Measurements from ENCODE around the gene CNGA3. TPM values are rescaled to one million over a fixed set of nuclear protein-coding genes. Genes with fewer than 3 reads are reported as not detected.

Gene CNGA3
- total RNA-seq, 4 donors from 2014 or later, result 1.7 to 3.0 (median 2.2) TPM; not detected in 1

DNA sequence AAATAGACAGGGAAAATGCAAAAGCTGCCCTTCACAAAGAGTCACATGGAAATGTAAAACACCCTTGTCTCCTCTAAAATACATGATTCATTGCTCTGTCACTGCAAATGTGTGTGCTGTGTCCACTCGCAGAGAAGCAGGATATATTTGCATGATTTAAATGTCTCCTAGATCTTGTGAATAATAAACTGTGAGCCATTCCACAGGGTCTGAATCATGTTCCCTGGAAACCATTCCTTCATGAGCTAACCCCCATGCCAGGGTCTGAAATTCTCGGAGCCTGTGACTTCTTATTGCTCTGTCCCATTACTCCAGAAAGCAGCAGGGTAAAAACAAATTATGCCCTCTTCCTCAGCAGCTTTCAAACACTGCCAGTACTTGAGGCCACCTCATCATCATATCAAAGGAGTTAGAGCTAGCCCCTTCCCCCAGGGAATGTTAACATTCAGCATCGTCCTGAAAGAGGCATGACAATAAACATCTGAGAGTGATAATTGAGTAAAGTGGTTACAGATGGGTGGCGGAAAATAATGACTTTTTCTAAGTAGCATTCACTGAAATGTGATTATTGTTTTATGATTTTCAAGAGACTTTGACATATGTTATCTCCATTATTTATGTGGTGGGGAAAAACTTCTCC lies 11.7 kb upstream of the CNGA3 start:
- no peak for TF ChIP-seq POLR2A (IDR thresholded peaks at IDR 0.05)
- Histone ChIP-seq H3K9me3 (no peaks in the 10 kb centered on the region), H3K27me3 (no peaks in the 10 kb centered on the region), H3K4me3 (no peak overlapping the region), H3K4me1 (no peaks in the 10 kb centered on the region), H3K36me3 (no peaks in the 10 kb centered on the region), H3K27ac (no peak overlapping the region)
- DNase-seq, result no peak

- Histone ChIP-seq H3K27me3 (no peaks in the 10 kb centered on the region), H3K27ac (no peak overlapping the region), H3K9me3 (no peaks in the 10 kb centered on the region), H3K4me1 (no peaks in the 10 kb centered on the region), H3K36me3 (no peaks in the 10 kb centered on the region), H3K4me3 (no peak overlapping the region)
- DNase-seq, result no peak
- TF ChIP-seq, protein P1, sequence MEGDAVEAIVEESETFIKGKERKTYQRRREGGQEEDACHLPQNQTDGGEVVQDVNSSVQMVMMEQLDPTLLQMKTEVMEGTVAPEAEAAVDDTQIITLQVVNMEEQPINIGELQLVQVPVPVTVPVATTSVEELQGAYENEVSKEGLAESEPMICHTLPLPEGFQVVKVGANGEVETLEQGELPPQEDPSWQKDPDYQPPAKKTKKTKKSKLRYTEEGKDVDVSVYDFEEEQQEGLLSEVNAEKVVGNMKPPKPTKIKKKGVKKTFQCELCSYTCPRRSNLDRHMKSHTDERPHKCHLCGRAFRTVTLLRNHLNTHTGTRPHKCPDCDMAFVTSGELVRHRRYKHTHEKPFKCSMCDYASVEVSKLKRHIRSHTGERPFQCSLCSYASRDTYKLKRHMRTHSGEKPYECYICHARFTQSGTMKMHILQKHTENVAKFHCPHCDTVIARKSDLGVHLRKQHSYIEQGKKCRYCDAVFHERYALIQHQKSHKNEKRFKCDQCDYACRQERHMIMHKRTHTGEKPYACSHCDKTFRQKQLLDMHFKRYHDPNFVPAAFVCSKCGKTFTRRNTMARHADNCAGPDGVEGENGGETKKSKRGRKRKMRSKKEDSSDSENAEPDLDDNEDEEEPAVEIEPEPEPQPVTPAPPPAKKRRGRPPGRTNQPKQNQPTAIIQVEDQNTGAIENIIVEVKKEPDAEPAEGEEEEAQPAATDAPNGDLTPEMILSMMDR (IDR thresholded peaks at IDR 0.05), result no peak
- no peak for TF ChIP-seq POLR2A (IDR thresholded peaks at IDR 0.05)
These were observed 11.0 kb upstream of the CNGA3 start for GRCh38 chr2:98335271-98335670.

GRCh38 chr2:98341241-98341640 lies 5.0 kb upstream of the CNGA3 start:
- no peak overlapping the region for H3K4me3 ChIP-seq
- H3K9me3 ChIP-seq, result no peaks in the 10 kb centered on the region
- no peak overlapping the region for H3K27ac ChIP-seq
- H3K4me1 ChIP-seq, result peaks cover 0 to 2% (median 0%) of the 10 kb centered on the region in 4 donors
- no peak for DNase-seq
- peaks cover 0 to 4% of the 10 kb centered on the region in 2 donors for H3K27me3 ChIP-seq
- H3K36me3 ChIP-seq, result no peaks in the 10 kb centered on the region
- TF ChIP-seq POLR2A (IDR thresholded peaks at IDR 0.05), result no peak
- TF ChIP-seq, protein P1 (IDR thresholded peaks at IDR 0.05), result no peak

GRCh38 chr2:98343285-98343684 lies 3.0 kb upstream of the CNGA3 start:
- H3K9me3 ChIP-seq, result no peaks in the 10 kb centered on the region
- H3K4me1 ChIP-seq, result peaks cover 0 to 10% (median 4%) of the 10 kb centered on the region in 4 donors
- TF ChIP-seq, protein P1 (IDR thresholded peaks at IDR 0.05), result no peak
- no peak for TF ChIP-seq POLR2A (IDR thresholded peaks at IDR 0.05)
- no peak overlapping the region for H3K4me3 ChIP-seq
- H3K27ac ChIP-seq, result no peak overlapping the region
- DNase-seq, result no peak
- peaks cover 0 to 20% of the 10 kb centered on the region in 2 donors for H3K27me3 ChIP-seq
- H3K36me3 ChIP-seq, result no peaks in the 10 kb centered on the region

GRCh38 chr2:98347298-98348065 lies 1.2 kb downstream of the CNGA3 start:
- no peaks in the 10 kb centered on the region for H3K9me3 ChIP-seq
- peaks cover 0 to 10% (median 4%) of the 10 kb centered on the region in 4 donors for H3K4me1 ChIP-seq
- TF ChIP-seq POLR2A (IDR thresholded peaks at IDR 0.05), result no peak
- TF ChIP-seq, protein P1 (IDR thresholded peaks at IDR 0.05), result no peak
- DNase-seq, result no peak
- no peaks in the 10 kb centered on the region for H3K36me3 ChIP-seq
- H3K27me3 ChIP-seq, result peaks cover 0 to 20% of the 10 kb centered on the region in 2 donors
- no peak overlapping the region for H3K27ac ChIP-seq
- peak overlapping the region in 1 of 4 donors; percentile 30 for H3K4me3 ChIP-seq

GRCh38 chr2:98348066-98348561 lies 1.9 kb downstream of the CNGA3 start:
- Histone ChIP-seq H3K27me3 (peaks cover 0 to 20% of the 10 kb centered on the region in 2 donors), H3K4me1 (peaks cover 0 to 10% (median 4%) of the 10 kb centered on the region in 4 donors), H3K27ac (no peak overlapping the region), H3K9me3 (no peaks in the 10 kb centered on the region), H3K4me3 (no peak overlapping the region), H3K36me3 (no peaks in the 10 kb centered on the region)
- no peak for DNase-seq
- TF ChIP-seq POLR2A (IDR thresholded peaks at IDR 0.05), result no peak
- TF ChIP-seq, protein P1 (IDR thresholded peaks at IDR 0.05), result no peak
